NCI-H82 treated with DMSO at 0.1 percent for 48 hours (cell line): ENCODE data around the gene SCD.
"Not testable (repeated sequence)": the region's sequence is repeated elsewhere in the genome, so short reads cannot be mapped to it uniquely, and the experiment has no call there.

Source experiments
- DNase-seq: peaks from one replicate; lab custom pipeline; 2025; ENCODE audit not compliant: unreplicated experiment; lab: John Stamatoyannopoulos, UW

The SCD gene

DNA sequence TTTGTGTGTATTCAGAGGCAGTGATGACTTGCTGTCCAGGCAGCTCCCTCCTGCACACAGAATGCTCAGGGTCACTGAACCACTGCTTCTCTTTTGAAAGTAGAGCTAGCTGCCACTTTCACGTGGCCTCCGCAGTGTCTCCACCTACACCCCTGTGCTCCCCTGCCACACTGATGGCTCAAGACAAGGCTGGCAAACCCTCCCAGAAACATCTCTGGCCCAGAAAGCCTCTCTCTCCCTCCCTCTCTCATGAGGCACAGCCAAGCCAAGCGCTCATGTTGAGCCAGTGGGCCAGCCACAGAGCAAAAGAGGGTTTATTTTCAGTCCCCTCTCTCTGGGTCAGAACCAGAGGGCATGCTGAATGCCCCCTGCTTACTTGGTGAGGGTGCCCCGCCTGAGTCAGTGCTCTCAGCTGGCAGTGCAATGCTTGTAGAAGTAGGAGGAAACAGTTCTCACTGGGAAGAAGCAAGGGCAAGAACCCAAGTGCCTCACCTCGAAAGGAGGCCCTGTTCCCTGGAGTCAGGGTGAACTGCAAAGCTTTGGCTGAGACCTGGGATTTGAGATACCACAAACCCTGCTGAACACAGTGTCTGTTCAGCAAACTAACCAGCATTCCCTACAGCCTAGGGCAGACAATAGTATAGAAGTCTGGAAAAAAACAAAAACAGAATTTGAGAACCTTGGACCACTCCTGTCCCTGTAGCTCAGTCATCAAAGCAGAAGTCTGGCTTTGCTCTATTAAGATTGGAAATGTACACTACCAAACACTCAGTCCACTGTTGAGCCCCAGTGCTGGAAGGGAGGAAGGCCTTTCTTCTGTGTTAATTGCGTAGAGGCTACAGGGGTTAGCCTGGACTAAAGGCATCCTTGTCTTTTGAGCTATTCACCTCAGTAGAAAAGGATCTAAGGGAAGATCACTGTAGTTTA lies 15.8 kb downstream of the SCD start:
- DNase-seq = no peak

GRCh38 chr10:100364175-100364574 lies 17.1 kb downstream of the SCD start:
- no peak for DNase-seq

GRCh38 chr10:100364735-100365391 lies 17.8 kb downstream of the SCD start:
- DNase-seq = peak; percentile 30

- no peak for DNase-seq
Measured at GRCh38 chr10:100368721-100369120, 21.7 kb downstream of the SCD start.

DNA sequence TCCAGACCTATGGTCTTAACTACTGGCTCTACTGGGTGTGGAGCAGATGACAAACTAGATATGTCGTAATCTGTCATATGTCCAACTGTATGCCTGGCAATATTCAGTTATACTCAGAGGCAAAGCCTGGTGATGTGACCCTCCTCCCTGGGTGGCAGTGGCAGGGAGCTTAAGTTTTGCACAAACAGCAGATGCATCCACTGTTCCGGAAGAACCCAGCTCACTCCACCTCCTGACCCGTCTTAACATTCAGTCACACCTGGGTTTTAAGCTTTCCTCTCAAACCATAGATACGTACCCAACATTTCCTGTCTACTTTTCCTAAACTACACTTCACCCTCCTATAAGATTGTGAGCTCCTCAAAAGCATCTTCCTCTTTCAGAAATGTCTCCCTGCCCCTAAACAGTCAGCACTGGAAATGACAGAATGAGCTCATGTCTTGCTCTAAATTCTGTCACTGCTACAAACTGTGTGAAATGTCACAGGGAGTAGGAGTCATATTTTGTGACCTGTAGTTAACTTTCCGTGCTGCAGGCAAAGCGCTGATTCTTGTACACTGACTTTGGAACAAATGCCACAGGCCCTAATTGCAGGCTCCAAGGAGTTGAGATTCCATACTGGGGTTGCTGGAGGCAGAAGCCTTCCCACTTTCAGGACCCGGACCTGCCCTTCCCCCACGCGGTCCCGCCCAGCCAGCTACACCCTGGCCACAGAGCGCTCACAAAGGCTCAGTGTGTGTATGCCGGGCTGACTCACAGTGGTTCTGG lies 23.9 kb downstream of the SCD start:
- no peak for DNase-seq

- DNase-seq = no peak
Measured at GRCh38 chr10:100371482-100372027, 24.5 kb downstream of the SCD start.

DNA sequence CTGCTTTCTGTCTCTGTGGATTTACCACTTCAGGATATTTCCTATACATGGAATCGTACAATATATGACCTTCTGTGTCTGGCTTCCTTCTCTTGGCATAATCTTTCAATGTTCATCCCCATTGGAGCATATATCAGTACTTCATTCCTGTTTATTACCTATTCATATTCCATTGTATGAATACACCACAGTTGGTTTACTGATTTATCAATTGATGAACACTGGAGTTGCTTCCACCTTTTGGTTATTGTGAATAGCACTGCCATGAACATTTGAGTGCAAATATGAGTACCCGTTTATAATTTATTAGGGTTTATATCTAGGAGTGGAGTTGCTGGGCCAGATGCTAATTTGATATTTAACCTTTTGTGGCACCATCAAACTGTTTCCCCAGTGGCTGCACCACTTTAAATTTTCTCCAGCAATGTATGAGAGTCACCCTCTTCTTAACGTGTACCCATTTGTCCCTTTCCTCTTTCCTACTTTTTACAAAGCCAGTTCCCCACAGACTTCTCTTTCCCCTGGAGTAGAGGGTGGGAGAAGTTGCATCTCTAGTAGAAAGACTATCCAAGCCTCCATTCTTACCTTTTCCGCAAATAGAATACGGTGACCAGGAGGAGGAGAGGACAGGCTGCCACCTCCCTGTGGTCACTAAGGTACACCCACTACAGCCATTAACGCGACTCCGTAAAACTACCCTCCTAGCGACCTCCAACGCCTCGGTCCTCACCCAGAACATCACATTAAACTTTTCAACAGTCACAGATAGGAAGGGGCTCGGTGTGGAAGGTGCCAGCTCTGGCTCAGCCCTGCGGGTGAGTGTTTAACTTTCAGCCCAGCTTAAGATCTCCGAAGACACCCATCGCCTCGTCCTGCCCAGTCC lies 25.6 kb downstream of the SCD start:
- DNase-seq = no peak

GRCh38 chr10:100373298-100374199 lies 26.5 kb downstream of the SCD start:
- DNase-seq = peak; percentile 91

- no peak for DNase-seq
Measured at GRCh38 chr10:100374200-100374655, 27.2 kb downstream of the SCD start.

DNA sequence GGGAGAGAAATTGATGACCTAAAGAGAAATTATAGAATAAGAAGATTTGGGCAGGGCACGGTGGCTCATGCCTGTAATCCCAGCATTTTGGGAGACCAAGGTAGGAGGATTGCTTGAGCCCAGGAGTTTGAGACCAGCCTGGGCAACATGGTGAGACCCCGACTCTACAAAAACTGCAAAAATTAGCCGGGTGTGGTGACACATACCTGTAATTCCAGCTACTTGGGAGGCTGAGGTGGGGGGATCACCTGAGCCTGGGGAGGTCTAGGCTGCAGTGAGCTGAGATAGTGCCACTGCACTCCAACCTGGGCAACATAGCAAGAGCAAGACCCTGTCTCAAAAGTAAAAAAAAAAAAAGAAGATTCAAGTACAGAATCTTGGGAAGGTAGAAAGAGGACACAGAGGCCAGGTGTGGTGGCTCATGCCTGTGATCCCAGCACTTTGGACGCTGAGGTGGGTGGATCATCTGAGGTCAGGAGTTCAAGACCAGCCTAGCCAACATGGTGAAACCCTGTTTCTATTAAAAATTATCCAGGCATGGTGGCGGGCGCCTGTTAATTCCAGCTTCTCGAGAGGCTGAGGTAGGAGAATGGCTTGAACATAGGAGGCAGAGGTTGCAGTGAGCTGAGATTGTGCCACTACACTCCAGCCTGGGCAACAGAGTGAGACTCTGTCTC lies 27.8 kb downstream of the SCD start:
- DNase-seq = not testable (repeated sequence)

DNA sequence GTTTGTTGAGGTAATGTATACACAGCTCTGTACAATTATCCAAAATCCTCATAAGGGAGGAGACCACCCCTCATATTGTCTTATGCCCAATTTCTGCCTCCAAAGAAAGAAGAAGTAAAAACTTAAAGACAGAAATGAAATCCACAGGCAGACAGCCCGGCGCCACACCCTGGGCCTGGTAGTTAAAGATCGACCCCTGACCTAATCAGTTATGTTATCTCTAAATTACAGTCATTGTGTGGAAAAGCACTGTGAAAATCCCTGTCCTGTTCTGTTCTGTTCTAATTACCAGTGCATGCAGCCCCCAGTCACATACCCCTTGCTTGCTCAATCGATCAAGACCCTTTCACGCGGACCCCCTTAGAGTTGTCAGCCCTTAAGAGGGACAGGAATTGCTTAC lies 29.6 kb downstream of the SCD start:
- DNase-seq = not testable (repeated sequence)

- no peak for DNase-seq
Measured at GRCh38 chr10:100377830-100378229, 30.8 kb downstream of the SCD start.

- no peak for DNase-seq
Measured at GRCh38 chr10:100380400-100380799, 33.4 kb downstream of the SCD start.

GRCh38 chr10:100382553-100382952 lies 35.5 kb downstream of the SCD start:
- no peak for DNase-seq

- no peak for DNase-seq
Measured at GRCh38 chr10:100383251-100383650, 36.2 kb downstream of the SCD start.

- no peak for DNase-seq
Measured at GRCh38 chr10:100391163-100392002, 44.4 kb downstream of the SCD start.

DNA sequence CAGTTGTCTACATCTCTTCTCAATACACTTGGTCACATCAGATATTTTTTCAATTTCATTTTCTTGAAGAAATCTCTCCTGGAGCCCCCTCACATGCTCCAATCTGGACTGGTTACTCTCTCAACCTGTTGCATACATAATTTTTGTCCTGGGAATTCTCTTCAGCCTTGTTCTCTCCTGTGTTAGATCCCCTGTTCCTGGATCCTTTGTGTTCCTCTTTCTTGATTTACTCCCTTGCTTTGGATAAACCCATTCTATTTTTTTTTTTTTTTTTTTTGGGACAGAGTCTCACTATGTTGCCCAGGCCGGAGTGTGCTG lies 45.6 kb downstream of the SCD start:
- no peak for DNase-seq

DNA sequence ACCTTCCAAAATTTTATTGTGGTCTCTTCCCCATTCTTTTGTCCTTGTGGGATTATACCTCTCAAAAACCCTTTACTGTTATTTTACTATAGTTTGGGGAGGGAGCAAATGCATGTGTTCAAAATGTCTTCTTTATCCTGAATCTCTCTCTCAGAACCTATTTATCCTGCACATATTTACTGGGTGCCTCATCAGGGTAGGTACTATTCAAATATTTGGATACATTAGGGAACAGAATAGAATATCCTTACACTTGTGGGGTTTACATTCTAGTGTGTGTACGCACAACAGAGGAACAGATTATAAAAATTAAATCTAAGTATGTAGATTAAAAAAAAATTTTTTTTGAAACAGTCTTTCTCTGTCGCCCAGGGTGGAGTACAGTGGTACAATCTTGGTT lies 48.6 kb downstream of the SCD start:
- DNase-seq = no peak
